ENCODE results near the gene MLLT10.

- TF ChIP-seq, protein P1, sequence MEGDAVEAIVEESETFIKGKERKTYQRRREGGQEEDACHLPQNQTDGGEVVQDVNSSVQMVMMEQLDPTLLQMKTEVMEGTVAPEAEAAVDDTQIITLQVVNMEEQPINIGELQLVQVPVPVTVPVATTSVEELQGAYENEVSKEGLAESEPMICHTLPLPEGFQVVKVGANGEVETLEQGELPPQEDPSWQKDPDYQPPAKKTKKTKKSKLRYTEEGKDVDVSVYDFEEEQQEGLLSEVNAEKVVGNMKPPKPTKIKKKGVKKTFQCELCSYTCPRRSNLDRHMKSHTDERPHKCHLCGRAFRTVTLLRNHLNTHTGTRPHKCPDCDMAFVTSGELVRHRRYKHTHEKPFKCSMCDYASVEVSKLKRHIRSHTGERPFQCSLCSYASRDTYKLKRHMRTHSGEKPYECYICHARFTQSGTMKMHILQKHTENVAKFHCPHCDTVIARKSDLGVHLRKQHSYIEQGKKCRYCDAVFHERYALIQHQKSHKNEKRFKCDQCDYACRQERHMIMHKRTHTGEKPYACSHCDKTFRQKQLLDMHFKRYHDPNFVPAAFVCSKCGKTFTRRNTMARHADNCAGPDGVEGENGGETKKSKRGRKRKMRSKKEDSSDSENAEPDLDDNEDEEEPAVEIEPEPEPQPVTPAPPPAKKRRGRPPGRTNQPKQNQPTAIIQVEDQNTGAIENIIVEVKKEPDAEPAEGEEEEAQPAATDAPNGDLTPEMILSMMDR (IDR thresholded peaks at IDR 0.05): no peak
- no peak for TF ChIP-seq POLR2A (IDR thresholded peaks at IDR 0.05)
Measured at GRCh38 chr10:21509341-21510240, 24.4 kb upstream of the MLLT10 start.

Measured in adrenal gland (tissue), 5 donors.